H1 (cell line): ENCODE measurements around the gene ANO6. TPM values are rescaled to one million over a fixed set of nuclear protein-coding genes. Genes with fewer than 3 reads are reported as not detected.

Experiments
- CTCF ChIA-PET: fragments of 300-600 bp; sonication (Branson Sonifier 250); formaldehyde crosslinking; loops from one replicate; lab custom pipeline; 2021; ENCODE audit not compliant: partially characterized antibody; lab: Charles Lee
- POLR2A ChIA-PET: fragments of 300-600 bp; sonication (Branson Sonifier 250); formaldehyde crosslinking; loops from one replicate; lab custom pipeline; 2021; ENCODE audit warnings: inconsistent platforms; ENCODE audit not compliant: partially characterized antibody; lab: Charles Lee
- DNase-seq, 2 experiments: peaks; one replicate each; pipeline versions ENCODE4 v3.0.0 to v3.0.0-alpha.2; 2010 to 2022; ENCODE audit warnings: low spot score in 2 of 2, low read depth in 1 of 2, mixed read lengths in 1 of 2
- FAIRE-seq: peaks from 2 replicates; lab custom pipeline; 2011; peaks lifted over from hg19 to GRCh38; lab: Jason Lieb, UNC
- H2AFZ ChIP-seq: 2 replicates; pipeline ENCODE4 v1.8.1; 2012; ENCODE audit warnings: low read length, inconsistent platforms
- H2AK5ac ChIP-seq: 2 replicates; pipeline ENCODE4 v1.6.1; 2013; ENCODE audit warnings: low read depth, low read length
- H2BK120ac ChIP-seq: replicated peaks from 2 replicates; pipeline ENCODE3; 2013; ENCODE audit warnings: low read depth, low read length, inconsistent platforms
- H2BK12ac ChIP-seq: 2 replicates; pipeline ENCODE4 v1.6.1; 2013; ENCODE audit warnings: low read depth, low read length
- H2BK15ac ChIP-seq: 2 replicates; pipeline ENCODE4 v1.6.1; 2013; ENCODE audit warnings: low read length
- H2BK20ac ChIP-seq: 2 replicates; pipeline ENCODE4 v1.6.1; 2013; ENCODE audit warnings: low read length
- H2BK5ac ChIP-seq: 2 replicates; pipeline ENCODE4 v1.6.1; 2013; ENCODE audit warnings: low read depth, low read length
- H3K14ac ChIP-seq: 2 replicates; pipeline ENCODE4 v1.6.1; 2013; ENCODE audit warnings: inconsistent platforms; ENCODE audit not compliant: insufficient read length
- H3K18ac ChIP-seq: 2 replicates; pipeline ENCODE4 v1.6.1; 2013; ENCODE audit warnings: low read length; ENCODE audit errors: extremely low read depth
- H3K23ac ChIP-seq: 2 replicates; pipeline ENCODE4 v1.6.1; 2013; ENCODE audit warnings: inconsistent platforms; ENCODE audit not compliant: insufficient read length
- H3K23me2 ChIP-seq: 2 replicates; pipeline ENCODE4 v1.6.1; 2013; ENCODE audit warnings: low read depth, low read length
- H3K27ac ChIP-seq: 2 replicates; pipeline ENCODE4 v1.6.1; 2011; ENCODE audit warnings: low read depth, low read length, inconsistent platforms
- H3K27me3 ChIP-seq, 4 experiments: replicated peaks in 1 of 4; 1 replicate in 1 of 4; 2 replicates in 3 of 4; pipeline versions ENCODE4 v1.6.1 to v1.8.1; 2011 to 2013; ENCODE audit warnings: low read length in 3 of 4, mild to moderate bottlenecking in 3 of 4, inconsistent platforms in 2 of 4, mixed read lengths in 2 of 4, moderate library complexity in 1 of 4; ENCODE audit not compliant: control insufficient read depth in 3 of 4, insufficient read depth in 3 of 4; ENCODE audit errors: extremely low read depth in 1 of 4
- H3K36me3 ChIP-seq, 4 experiments: 2 replicates each; pipeline versions ENCODE4 v1.6.1 to v1.8.1; 2011 to 2013; ENCODE audit warnings: mild to moderate bottlenecking in 4 of 4, low read length in 3 of 4, moderate library complexity in 2 of 4, control low read depth in 1 of 4, inconsistent platforms in 1 of 4; ENCODE audit not compliant: insufficient read depth in 4 of 4, control insufficient read depth in 2 of 4
- H3K4ac ChIP-seq: replicated peaks from 2 replicates; pipeline ENCODE3; 2013; ENCODE audit warnings: low read length, low read depth, mixed read lengths, inconsistent platforms; ENCODE audit not compliant: insufficient read length
- H3K4me1 ChIP-seq, 4 experiments: replicated peaks in 1 of 4; 1 replicate in 1 of 4; 2 replicates in 3 of 4; pipeline versions ENCODE4 v1.6.1 to v1.8.1; 2011 to 2013; ENCODE audit warnings: low read length in 3 of 4, inconsistent platforms in 2 of 4, mixed read lengths in 1 of 4; ENCODE audit not compliant: insufficient read depth in 4 of 4, control insufficient read depth in 3 of 4
- H3K4me2 ChIP-seq, 2 experiments: 2 replicates each; pipeline versions ENCODE4 v1.6.1 to v1.8.1; 2011 to 2013; ENCODE audit warnings: low read depth in 2 of 2, low read length in 2 of 2, control low read depth in 1 of 2, inconsistent platforms in 1 of 2, mild to moderate bottlenecking in 1 of 2; ENCODE audit not compliant: insufficient read depth in 1 of 2
- H3K4me3 ChIP-seq, 4 experiments: fragments of 200-600, 300-600 bp in 1 of 4; sonication (generic), shearing (Covaris generic), sonication (Bioruptor Twin) in 1 of 4; 2 replicates each; pipeline versions ENCODE4 v1.5.1 to v1.8.1; 2011 to 2016; ENCODE audit warnings: low read length in 4 of 4, low read depth in 3 of 4, control low read depth in 2 of 4, inconsistent platforms in 2 of 4, mild to moderate bottlenecking in 2 of 4, mixed read lengths in 1 of 4, moderate library complexity in 1 of 4; ENCODE audit not compliant: insufficient read depth in 2 of 4; ENCODE audit errors: extremely low read depth in 1 of 4
- H3K56ac ChIP-seq: replicated peaks from 2 replicates; pipeline ENCODE3; 2013; ENCODE audit warnings: low read depth, mild to moderate bottlenecking, mixed read lengths, low read length, inconsistent platforms; ENCODE audit not compliant: insufficient read length
- H3K79me1 ChIP-seq: 2 replicates; pipeline ENCODE4 v1.6.1; 2013; ENCODE audit warnings: low read depth, low read length, control low read depth
- H3K79me2 ChIP-seq, 2 experiments: 2 replicates each; pipeline versions ENCODE4 v1.6.1 to v1.8.1; 2012 to 2013; ENCODE audit warnings: low read length in 2 of 2, mild to moderate bottlenecking in 2 of 2, inconsistent platforms in 1 of 2; ENCODE audit not compliant: insufficient read depth in 2 of 2, control insufficient read depth in 1 of 2
- H3K9ac ChIP-seq, 4 experiments: replicated peaks in 1 of 4; 1 replicate in 1 of 4; 2 replicates in 3 of 4; pipeline versions ENCODE4 v1.6.1 to v1.8.1; 2011 to 2013; ENCODE audit warnings: low read depth in 3 of 4, low read length in 3 of 4, control low read depth in 2 of 4, mild to moderate bottlenecking in 2 of 4, moderate library complexity in 2 of 4, inconsistent platforms in 1 of 4; ENCODE audit errors: extremely low read depth in 1 of 4
- H3K9me3 ChIP-seq, 2 experiments: 2 replicates each; pipeline versions ENCODE4 v1.6.1 to v1.8.1; 2012 to 2013; ENCODE audit warnings: mild to moderate bottlenecking in 2 of 2, moderate library complexity in 2 of 2, control low read depth in 1 of 2, inconsistent platforms in 1 of 2, low read depth in 1 of 2, low read length in 1 of 2, mixed read lengths in 1 of 2; ENCODE audit not compliant: insufficient read depth in 2 of 2
- H4K20me1 ChIP-seq, 2 experiments: replicated peaks in 1 of 2; 2 replicates each; pipeline versions ENCODE3 to v1.8.1; 2011 to 2013; ENCODE audit warnings: inconsistent platforms in 2 of 2, low read length in 2 of 2, mild to moderate bottlenecking in 1 of 2; ENCODE audit not compliant: insufficient read depth in 2 of 2, control insufficient read depth in 1 of 2
- H4K5ac ChIP-seq: 2 replicates; pipeline ENCODE4 v1.6.1; 2013; ENCODE audit warnings: low read length, low read depth, mixed read lengths, inconsistent platforms; ENCODE audit not compliant: insufficient read length
- H4K8ac ChIP-seq: 2 replicates; pipeline ENCODE4 v1.8.0; 2013; ENCODE audit warnings: mild to moderate bottlenecking, moderate library complexity, low read length, inconsistent platforms; ENCODE audit not compliant: insufficient read depth; ENCODE audit errors: extremely low read depth
- H4K91ac ChIP-seq: replicated peaks from 2 replicates; pipeline ENCODE3; 2013; ENCODE audit warnings: low read length, mixed read lengths, inconsistent platforms; ENCODE audit not compliant: insufficient read length
- ATF3 ChIP-seq: IDR thresholded peaks from 2 replicates; pipeline ENCODE4 v1.6.1; 2011; ENCODE audit warnings: low read depth, mild to moderate bottlenecking, low read length; ENCODE audit not compliant: insufficient read depth
- BCL11A ChIP-seq, 2 experiments: IDR thresholded peaks; one replicate each; pipeline ENCODE4 v1.6.1; 2011; ENCODE audit warnings: low read depth in 2 of 2, low read length in 2 of 2, mild to moderate bottlenecking in 2 of 2
- BRCA1 ChIP-seq: IDR thresholded peaks from 2 replicates; pipeline ENCODE4 v1.6.1; 2012; ENCODE audit warnings: low read depth, low read length, improper control_type of control experiment
- CBX5 ChIP-seq: fragments of 300-800, 300-1000 bp; sonication (generic); IDR thresholded peaks from 2 replicates; pipeline ENCODE4 v1.7.1; 2016; ENCODE audit warnings: antibody characterized with exemption, low read length, low read depth
- CBX8 ChIP-seq: fragments of 300-800, 300-1000 bp; sonication (generic); IDR thresholded peaks from 2 replicates; pipeline ENCODE4 v1.7.1; 2016; ENCODE audit warnings: low read depth, low read length, borderline replicate concordance
- FOSL1 ChIP-seq: IDR thresholded peaks from 2 replicates; pipeline ENCODE4 v1.6.1; 2011; ENCODE audit warnings: mild to moderate bottlenecking, low read depth, low read length, moderate library complexity; ENCODE audit not compliant: insufficient read depth
- JUND ChIP-seq: IDR thresholded peaks from 2 replicates; pipeline ENCODE4 v1.6.1; 2011; ENCODE audit warnings: mild to moderate bottlenecking, improper control_type of control experiment, low read length
- KDM1A ChIP-seq: fragments of 200-600, 300-600 bp; sonication (generic); IDR thresholded peaks from 2 replicates; pipeline ENCODE4 v1.7.1; 2016; ENCODE audit warnings: mild to moderate bottlenecking, low read length, borderline replicate concordance
- TBP ChIP-seq: IDR thresholded peaks from 2 replicates; pipeline ENCODE4 v1.6.1; 2011; ENCODE audit warnings: low read depth, low read length, improper control_type of control experiment
- WGBS, 2 experiments: shearing (Covaris generic) in 1 of 2; methylation state at CpG; one replicate each; pipeline versions ENCODE4 v1.1.6 to v1.1.7; 2013 to 2015; ENCODE audit warnings: low lambda C conversion rate in 2 of 2, mixed read lengths in 2 of 2, inconsistent platforms in 1 of 2, low coverage in 1 of 2, missing lambda C conversion rate in 1 of 2; ENCODE audit not compliant: insufficient replicate concordance in 2 of 2, insufficient coverage in 1 of 2, insufficient read length in 1 of 2; ENCODE audit errors: extremely low coverage in 1 of 2, missing lambda C conversion rate in 1 of 2; 5-methylcytosine and 5-hydroxymethylcytosine counted together
- polyA plus RNA-seq, 7 experiments: library from polyadenylated mRNA; depleted of rRNA in 3 of 7; stranded (reverse) in 5 of 7; unstranded in 2 of 7; fragments of >200 nt in 5 of 7; fragments of 200-250 nt in 2 of 7; gene quantifications; 1 replicate in 5 of 7; 2 replicates in 1 of 7; 4 replicates in 1 of 7; pipeline versions ENCODE4 v1.2.1 to v1.2.3, GENCODE V29; 2011 to 2013; ENCODE audit warnings: missing spikeins in 2 of 7, mixed read lengths in 2 of 7
- total RNA-seq: library from RNA; stranded (reverse); fragmentation: NEBNext Ultra II Directional; extraction: Animal tissue kit (Norgen Biotek cat#: 25700); gene quantifications from 2 replicates; pipeline ENCODE4 v1.2.1, GENCODE V29; 2021

ANO6 gene
- total and polyA plus RNA-seq, 2 of the 8 experiments (the other 6 are each of a cell fraction or from before 2014, with no cell fraction given) = 15.1 to 39.7 TPM

- Histone ChIP-seq H4K20me1 (no peaks in the 10 kb centered on the region), H4K8ac (no peak overlapping the region), H4K91ac (no peak overlapping the region), H3K23ac (no peak overlapping the region), H2BK20ac (no peak overlapping the region), H3K27ac (no peak overlapping the region), H2BK5ac (no peak overlapping the region), H3K4me1 (no peaks in the 10 kb centered on the region), H3K56ac (no peak overlapping the region), H3K36me3 (peaks cover 0 to 11% (median 3%) of the 10 kb centered on the region in 4 experiments; a peak in 5 of 8 replicates), H3K79me2 (no peaks in the 10 kb centered on the region), H4K5ac (no peak overlapping the region), H3K27me3 (no peaks in the 10 kb centered on the region), H2AK5ac (no peak overlapping the region), H2BK120ac (no peak overlapping the region), H3K9me3 (no peaks in the 10 kb centered on the region), H3K4ac (no peak overlapping the region), H3K14ac (no peak overlapping the region), H3K23me2 (no peaks in the 10 kb centered on the region), H3K79me1 (no peaks in the 10 kb centered on the region), H2AFZ (no peak overlapping the region), H3K4me2 (no peak overlapping the region), H3K18ac (no peak overlapping the region), H2BK12ac (no peak overlapping the region), H3K4me3 (no peak overlapping the region), H2BK15ac (no peak overlapping the region), H3K9ac (no peak overlapping the region)
- ChIA-PET POLR2A (interaction anchor here (1.1 kb wide), 1 partner anchor 12 kb away, joined by 3 read pairs; no protein-coding TSS in a partner anchor), CTCF (interaction anchor here (0.9 to 1.4 kb wide), 2 partner anchors 19 to 111 kb away, joined by 3 to 5 read pairs; no protein-coding TSS in a partner anchor)
- WGBS, 2 experiments = 96% methylated on average over 6 of the region's 6 CpGs; no CpG with 5 or more reads in 1 of the 2 experiments
- FAIRE-seq (no peak), DNase-seq (no peak)
- TF ChIP-seq CBX5 = no peak
- no peak for TF ChIP-seq BRCA1
- TF ChIP-seq ATF3 = no peak
- TF ChIP-seq JUND = no peak
- TF ChIP-seq KDM1A = no peak
- no peak for TF ChIP-seq BCL11A (IDR thresholded peaks at IDR 0.05; ENCODE audit: low read depth in 2 of 2, low read length in 2 of 2)
- TF ChIP-seq CBX8 = no peak
- no peak for TF ChIP-seq TBP
- TF ChIP-seq FOSL1 = no peak
Measured at GRCh38 chr12:45343269-45344051, 127.6 kb downstream of the ANO6 start.
